Suppressor macrophage treated with lipopolysaccharide for 1 hour (primary cell): ENCODE results near the gene HCRT.
A peak's percentile ranks its signal among the peaks of the same experiment; 100 is the strongest.
"Not testable (repeated sequence)": the region's sequence is repeated elsewhere in the genome, so short reads cannot be mapped to it uniquely, and the experiment has no call there.

Experiments
- DNase-seq, 3 donors: peaks; one replicate each; pipeline ENCODE4 v3.0.0-alpha.2; 2020 to 2022

The HCRT gene

GRCh38 chr17:42179335-42179734 is 5.9 kb downstream of the HCRT start:
- DNase-seq = peak in 1 of 3 donors; percentile 25

DNA sequence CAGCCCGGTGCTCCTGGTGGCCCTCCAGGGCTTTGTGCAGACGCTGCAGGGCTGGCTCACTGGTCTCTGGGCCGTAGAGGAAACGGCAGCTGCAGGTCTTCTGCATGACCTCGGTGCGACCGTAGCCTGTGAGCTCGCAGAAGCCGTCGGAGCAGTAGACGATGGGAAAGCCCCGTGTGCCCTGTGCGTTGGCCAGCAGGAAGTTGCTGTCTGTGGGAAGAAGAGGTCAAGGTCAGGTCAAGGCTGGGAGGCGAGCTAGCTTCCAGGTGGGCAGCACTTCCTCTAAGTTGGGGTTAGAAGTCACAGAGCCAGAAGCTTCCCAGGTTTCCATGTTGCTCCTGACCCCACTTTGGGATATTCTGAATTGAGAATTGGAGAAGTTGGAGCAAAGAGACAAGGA is 6.4 kb downstream of the HCRT start:
- peak; percentile 82 to 89 (median 83) for DNase-seq

DNA sequence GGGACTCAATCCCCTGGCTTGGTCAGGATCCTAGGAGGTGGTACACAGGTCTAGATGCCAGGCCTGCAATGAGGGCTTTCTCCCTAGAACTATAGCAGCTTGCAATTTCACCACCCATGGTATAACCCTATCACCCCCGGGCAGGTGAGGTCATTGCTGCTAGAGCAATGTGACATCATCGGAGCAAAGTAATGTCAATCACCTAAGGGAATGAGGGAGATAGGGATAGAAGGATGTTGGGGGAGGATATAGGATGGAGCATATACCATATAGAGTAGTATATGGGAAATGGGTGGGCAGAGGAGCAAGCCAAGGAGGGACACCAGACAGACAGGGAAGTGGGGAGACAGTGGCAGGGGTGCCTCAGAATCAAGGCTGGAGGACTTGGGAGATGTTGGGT is 7.6 kb downstream of the HCRT start:
- DNase-seq = peak; percentile 36 to 39 (median 36)

GRCh38 chr17:42174126-42174783 is 11.0 kb downstream of the HCRT start:
- no peak for DNase-seq

GRCh38 chr17:42171831-42172230 is 13.4 kb downstream of the HCRT start:
- DNase-seq = no peak

GRCh38 chr17:42169351-42169750 is 15.9 kb downstream of the HCRT start:
- DNase-seq = no peak

GRCh38 chr17:42167807-42168206 is 17.4 kb downstream of the HCRT start:
- DNase-seq = peak; percentile 54 to 65 (median 60)

DNA sequence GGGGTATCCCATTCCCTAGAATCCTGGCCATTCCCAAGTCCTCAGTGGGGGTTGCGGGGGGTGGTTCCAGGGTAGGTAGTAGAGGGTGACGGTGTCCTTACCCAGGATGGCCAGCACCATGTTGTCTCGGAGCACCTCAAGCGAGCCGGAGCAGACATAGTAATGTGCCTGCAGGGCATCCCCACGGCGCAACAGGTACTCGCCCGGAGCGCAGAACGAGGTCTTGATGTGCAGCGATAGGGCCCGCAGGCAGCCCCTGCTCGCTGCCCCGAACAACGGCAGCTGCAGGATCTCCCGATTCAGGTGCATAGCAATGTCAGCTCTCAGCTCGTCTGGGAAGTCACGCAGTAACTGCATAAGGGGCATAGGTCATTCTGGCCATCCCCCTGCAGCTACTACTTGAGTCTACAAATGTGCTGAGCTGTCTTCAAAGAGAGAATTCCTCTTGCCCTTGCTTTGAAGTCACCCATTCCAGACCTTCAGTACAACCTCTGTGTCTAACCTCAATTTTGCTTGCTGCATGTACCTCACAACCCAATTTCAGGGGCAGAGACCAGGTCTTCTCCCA is 19.0 kb downstream of the HCRT start:
- no peak for DNase-seq

DNA sequence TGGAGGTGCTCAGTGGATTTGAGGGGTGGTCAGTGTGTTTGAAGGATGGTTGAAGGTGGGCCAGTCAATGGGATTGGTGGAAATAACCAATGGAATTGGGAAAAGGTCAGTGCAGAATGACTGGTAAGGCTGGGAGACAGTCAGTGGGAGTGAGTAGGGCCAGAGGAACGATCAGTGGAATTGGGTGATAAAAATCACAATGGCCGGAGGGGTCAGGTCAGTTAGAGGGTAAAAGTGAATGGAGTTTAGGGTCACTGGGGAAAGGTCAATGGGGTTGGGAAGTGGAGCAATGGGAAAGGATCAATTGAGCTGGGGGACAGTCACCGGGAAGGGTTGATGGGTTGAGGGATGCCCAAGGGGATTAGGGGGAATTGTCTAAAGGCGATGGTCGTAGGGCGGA is 19.5 kb downstream of the HCRT start:
- no peak for DNase-seq

- no peak for DNase-seq
Observed at GRCh38 chr17:42163696-42164407, 21.4 kb downstream of the HCRT start.

DNA sequence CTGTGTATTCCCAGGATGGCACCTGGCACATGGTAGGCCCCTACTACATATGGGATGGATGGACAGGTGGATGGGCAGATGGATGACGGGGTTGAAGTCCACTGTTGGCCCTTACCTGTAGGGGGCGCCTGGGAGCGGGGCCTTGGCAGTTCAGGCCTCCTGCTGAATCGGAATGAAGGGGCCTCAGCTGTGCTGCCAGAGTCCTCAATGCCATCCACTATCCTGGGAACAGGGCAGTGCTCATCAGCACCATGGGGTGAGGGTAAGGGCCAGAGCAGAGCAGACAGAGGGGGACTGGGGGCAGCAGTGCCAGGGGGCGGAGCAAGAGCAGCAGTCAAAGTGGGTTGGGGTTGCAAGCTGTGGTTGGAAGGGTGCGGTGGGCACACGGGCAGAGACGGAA is 22.1 kb downstream of the HCRT start:
- DNase-seq = peak; percentile 35 to 63 (median 45)

- no peak for DNase-seq
Observed at GRCh38 chr17:42160531-42160910, 24.7 kb downstream of the HCRT start.

GRCh38 chr17:42159796-42160530 is 25.3 kb downstream of the HCRT start:
- DNase-seq = no peak

DNA sequence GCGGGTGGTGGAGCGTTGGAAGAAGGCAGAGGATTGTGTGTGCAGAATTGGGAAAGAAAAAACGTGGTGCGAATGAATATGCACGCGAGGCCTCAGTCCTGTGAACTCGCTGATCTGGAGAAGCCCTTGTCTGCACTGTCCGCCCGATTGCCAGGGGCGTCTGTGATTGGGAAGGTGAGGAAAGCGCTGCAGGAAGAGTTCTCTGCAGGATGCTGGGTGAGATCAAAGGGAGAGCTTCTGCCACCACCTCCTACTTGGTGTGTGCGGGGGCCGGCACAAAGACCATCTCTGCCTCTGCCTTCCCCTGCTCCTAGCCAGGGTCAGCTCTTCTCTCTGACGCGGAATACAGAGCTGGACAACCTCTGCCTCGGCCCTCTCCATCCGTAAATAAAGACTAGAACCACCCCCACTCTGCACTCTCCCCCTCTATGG is 29.6 kb downstream of the HCRT start:
- no peak for DNase-seq

DNA sequence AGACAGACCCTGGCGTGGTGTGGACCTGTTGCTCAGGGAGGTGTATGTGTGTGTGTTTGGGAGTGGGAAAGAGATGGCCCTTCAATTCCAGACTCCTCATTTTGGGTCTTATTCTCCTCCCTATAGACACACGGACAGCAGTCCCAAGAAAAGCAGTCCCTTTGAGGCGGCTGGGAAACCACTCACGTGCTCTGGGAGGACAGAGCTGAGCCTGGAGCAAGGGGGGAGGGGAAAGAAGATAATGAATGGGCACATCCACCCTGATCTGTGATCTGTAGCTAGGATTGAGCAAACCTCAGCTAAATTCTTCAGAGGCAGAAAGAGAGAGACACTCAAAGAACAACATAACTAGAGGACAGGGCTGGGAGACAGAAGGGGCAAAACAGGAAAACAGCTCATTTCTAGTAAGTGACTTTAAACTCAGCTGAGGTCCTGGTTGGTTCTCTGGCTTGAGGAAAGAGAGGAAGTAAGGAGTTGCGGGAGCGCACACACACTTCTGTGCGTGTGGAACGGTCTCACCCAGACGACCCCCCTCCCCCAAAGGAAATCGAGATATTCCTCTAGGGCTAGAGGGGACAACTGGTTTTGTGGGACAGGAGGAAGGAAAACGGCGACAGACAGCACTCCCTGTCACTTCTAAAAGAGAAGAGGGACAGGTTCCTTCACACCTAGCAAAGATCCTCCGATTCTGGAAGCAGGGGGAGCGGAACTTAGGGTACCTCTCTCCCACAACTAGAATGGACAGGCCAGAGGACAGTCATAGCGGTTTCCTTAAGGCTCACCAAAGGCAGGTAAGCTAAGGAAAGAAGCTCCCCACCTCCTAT is 31.1 kb downstream of the HCRT start:
- peak; percentile 57 to 74 (median 59) for DNase-seq

DNA sequence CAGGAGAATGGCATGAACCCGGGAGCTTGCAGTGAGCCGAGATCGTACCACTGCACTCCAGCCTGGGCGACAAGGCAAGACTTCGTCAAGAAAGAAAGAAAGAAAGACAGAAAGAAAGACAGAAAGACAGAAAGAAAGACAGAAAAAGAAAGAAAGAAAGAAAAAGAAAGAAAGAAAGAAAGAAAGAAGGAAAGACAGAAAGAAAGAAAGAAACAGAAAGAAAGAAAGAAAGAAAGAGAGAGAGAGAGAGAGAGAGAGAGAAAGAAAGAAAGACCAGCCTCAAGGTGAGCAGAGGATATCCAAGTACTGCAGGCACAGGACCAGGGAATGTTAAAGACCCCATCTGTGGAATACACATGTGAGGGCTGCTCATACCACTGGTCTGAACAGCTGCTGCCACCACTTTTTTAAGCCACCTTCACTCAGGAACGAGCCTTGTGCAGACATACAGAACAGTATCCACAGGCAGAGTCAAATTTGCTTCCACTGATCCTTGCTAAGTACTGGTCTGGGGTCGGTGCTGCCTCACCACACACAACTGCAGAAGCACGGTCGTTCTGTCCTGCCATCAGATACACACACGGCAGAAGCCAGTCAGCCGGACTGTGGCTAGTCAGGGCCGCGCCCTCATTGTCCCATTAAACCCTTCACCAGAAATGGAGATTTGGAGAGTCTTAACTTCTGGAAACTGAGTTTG is 38.2 kb downstream of the HCRT start:
- no peak for DNase-seq

GRCh38 chr17:42143138-42143537 is 42.1 kb downstream of the HCRT start:
- not testable (repeated sequence) for DNase-seq

DNA sequence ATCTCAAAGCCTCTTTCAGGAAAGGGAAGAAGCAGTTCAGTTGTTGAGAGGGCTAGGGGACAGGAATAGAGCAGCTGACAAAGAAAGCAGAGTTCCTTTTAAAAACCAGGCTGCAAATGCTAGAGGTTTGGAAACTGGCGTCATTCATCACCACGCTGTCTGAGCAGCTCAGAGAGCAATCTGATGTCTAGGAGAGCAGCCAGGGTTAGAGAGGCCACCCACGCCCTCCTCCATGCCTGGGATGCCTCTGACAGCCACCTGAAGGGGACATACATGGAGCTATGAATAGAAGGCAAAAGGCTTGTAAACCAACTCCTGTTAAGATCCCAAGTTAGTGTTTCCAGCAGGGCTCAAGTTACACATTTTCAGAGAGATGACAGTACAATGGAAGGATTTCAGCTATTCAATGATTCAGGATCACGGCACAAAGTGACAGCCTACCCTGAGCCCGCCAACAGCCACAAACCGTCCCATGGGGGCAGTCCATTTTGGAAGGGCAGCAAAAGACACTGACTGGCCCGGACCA is 42.8 kb downstream of the HCRT start:
- peak in 2 of 3 donors; percentile 24 to 28 for DNase-seq

- peak in 1 of 3 donors; percentile 37 for DNase-seq
Observed at GRCh38 chr17:42141382-42141781, 43.9 kb downstream of the HCRT start.

- not testable (repeated sequence) for DNase-seq
Observed at GRCh38 chr17:42140690-42141089, 44.6 kb downstream of the HCRT start.

- no peak for DNase-seq
Observed at GRCh38 chr17:42138749-42139492, 46.3 kb downstream of the HCRT start.
